Glutamatergic neuron (in vitro differentiated cells): ENCODE results near the gene CRACR2A. TPM values are rescaled to one million over a fixed set of nuclear protein-coding genes. Genes with fewer than 3 reads are reported as not detected.

Experiments used
- DNase-seq: peaks from one replicate; pipeline ENCODE4 v3.0.0; 2022
- H3K27ac Mint-ChIP-seq: one replicate; pipeline ENCODE4 v1.8.0; 2020; ENCODE audit warnings: mild to moderate bottlenecking, mixed read lengths, inconsistent platforms; ENCODE audit not compliant: unreplicated experiment
- H3K27me3 Mint-ChIP-seq: one replicate; pipeline ENCODE4 v1.8.0; 2020; ENCODE audit warnings: mild to moderate bottlenecking, moderate library complexity, mixed read lengths, inconsistent platforms; ENCODE audit not compliant: unreplicated experiment
- H3K36me3 Mint-ChIP-seq: one replicate; pipeline ENCODE4 v1.8.0; 2020; ENCODE audit warnings: mild to moderate bottlenecking, mixed read lengths, inconsistent platforms; ENCODE audit not compliant: unreplicated experiment
- H3K4me1 Mint-ChIP-seq: one replicate; pipeline ENCODE4 v1.8.0; 2020; ENCODE audit warnings: mild to moderate bottlenecking, low read depth, mixed read lengths, inconsistent platforms; ENCODE audit not compliant: unreplicated experiment
- H3K4me3 Mint-ChIP-seq: one replicate; pipeline ENCODE4 v1.8.0; 2020; ENCODE audit warnings: mild to moderate bottlenecking, mixed read lengths, inconsistent platforms; ENCODE audit not compliant: unreplicated experiment
- H3K9me3 Mint-ChIP-seq: one replicate; pipeline ENCODE4 v1.8.0; 2020; ENCODE audit warnings: mild to moderate bottlenecking, moderate library complexity, mixed read lengths, inconsistent platforms; ENCODE audit not compliant: unreplicated experiment
- total RNA-seq: library from RNA; stranded (reverse); fragmentation: NEBNext Ultra II Directional; extraction: Animal tissue kit (Norgen Biotek cat#: 25700); gene quantifications from one replicate; pipeline ENCODE4 v1.2.1, GENCODE V29; 2021; ENCODE audit not compliant: unreplicated experiment
- TF ChIP-seq, protein P1 (sequence below): fragments of 200-600 bp; sonication (generic); IDR thresholded peaks from one replicate; pipeline ENCODE4 v1.5.0; 2021; ENCODE audit not compliant: partially characterized antibody, unreplicated experiment

CRACR2A gene
- total RNA-seq, 1 donor from 2014 or later: 4.5 TPM

DNA sequence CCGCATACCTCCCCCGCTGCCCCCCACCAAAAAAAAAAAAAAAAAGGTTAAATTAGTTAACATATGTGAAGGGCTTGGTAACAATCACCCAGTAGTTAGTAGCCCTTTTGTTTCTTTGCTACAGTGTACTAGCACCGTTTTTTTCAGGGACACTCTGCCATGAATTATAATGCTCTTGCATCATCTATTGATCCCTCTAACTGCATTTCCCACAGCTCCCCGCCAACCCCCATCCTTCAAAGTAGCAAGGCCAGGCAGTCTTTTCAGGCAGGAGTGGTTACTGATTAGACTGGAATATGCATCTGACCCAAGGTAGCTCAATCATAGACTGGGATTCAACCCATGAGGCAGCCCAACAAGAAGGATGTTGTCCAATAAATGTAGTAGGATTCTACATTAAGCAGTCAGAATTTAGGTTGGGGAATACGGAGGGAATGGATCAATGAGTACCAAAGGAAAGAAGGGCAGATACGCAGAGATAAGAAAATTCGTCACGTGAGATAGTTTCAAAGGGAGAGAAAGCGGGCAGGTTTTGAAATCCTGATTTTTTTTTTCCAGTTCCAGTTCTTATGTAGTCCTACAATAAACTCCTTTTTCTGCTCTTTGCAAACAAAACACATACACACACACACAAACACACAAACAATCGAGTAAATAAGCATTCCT is 39.8 kb upstream of the CRACR2A start:
- H3K36me3 Mint-ChIP-seq: peaks cover 7% of the 10 kb centered on the region
- H3K27me3 Mint-ChIP-seq: peaks cover 1% of the 10 kb centered on the region
- peaks cover 17% of the 10 kb centered on the region for H3K4me1 Mint-ChIP-seq
- peak overlapping the region; percentile 8 for H3K4me3 Mint-ChIP-seq
- peak overlapping the region; percentile 77 for H3K27ac Mint-ChIP-seq
- H3K9me3 Mint-ChIP-seq: peaks cover 2% of the 10 kb centered on the region
- no peak for DNase-seq
- TF ChIP-seq, protein P1, sequence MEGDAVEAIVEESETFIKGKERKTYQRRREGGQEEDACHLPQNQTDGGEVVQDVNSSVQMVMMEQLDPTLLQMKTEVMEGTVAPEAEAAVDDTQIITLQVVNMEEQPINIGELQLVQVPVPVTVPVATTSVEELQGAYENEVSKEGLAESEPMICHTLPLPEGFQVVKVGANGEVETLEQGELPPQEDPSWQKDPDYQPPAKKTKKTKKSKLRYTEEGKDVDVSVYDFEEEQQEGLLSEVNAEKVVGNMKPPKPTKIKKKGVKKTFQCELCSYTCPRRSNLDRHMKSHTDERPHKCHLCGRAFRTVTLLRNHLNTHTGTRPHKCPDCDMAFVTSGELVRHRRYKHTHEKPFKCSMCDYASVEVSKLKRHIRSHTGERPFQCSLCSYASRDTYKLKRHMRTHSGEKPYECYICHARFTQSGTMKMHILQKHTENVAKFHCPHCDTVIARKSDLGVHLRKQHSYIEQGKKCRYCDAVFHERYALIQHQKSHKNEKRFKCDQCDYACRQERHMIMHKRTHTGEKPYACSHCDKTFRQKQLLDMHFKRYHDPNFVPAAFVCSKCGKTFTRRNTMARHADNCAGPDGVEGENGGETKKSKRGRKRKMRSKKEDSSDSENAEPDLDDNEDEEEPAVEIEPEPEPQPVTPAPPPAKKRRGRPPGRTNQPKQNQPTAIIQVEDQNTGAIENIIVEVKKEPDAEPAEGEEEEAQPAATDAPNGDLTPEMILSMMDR: no peak

- no peak overlapping the region for H3K27ac Mint-ChIP-seq
Observed at GRCh38 chr12:3791256-3791874, 38.5 kb upstream of the CRACR2A start.

GRCh38 chr12:3790642-3791041 is 37.7 kb upstream of the CRACR2A start:
- DNase-seq: no peak
- peaks cover 10% of the 10 kb centered on the region for H3K4me1 Mint-ChIP-seq
- H3K4me3 Mint-ChIP-seq: no peak overlapping the region
- peaks cover 5% of the 10 kb centered on the region for H3K9me3 Mint-ChIP-seq
- TF ChIP-seq, protein P1: no peak
- H3K27me3 Mint-ChIP-seq: no peaks in the 10 kb centered on the region
- peaks cover 7% of the 10 kb centered on the region for H3K36me3 Mint-ChIP-seq
- no peak overlapping the region for H3K27ac Mint-ChIP-seq

More at GRCh38 chr12:3791256-3791874, 38.5 kb upstream of the CRACR2A start:
- no peak for DNase-seq
- H3K9me3 Mint-ChIP-seq: peaks cover 5% of the 10 kb centered on the region
- H3K36me3 Mint-ChIP-seq: peaks cover 7% of the 10 kb centered on the region
- H3K27me3 Mint-ChIP-seq: no peaks in the 10 kb centered on the region
- H3K4me3 Mint-ChIP-seq: no peak overlapping the region
- peaks cover 12% of the 10 kb centered on the region for H3K4me1 Mint-ChIP-seq
- TF ChIP-seq, protein P1: no peak

GRCh38 chr12:3789838-3790237 is 36.9 kb upstream of the CRACR2A start:
- H3K4me1 Mint-ChIP-seq: peaks cover 10% of the 10 kb centered on the region
- H3K27ac Mint-ChIP-seq: no peak overlapping the region
- H3K9me3 Mint-ChIP-seq: peaks cover 5% of the 10 kb centered on the region
- DNase-seq: no peak
- H3K4me3 Mint-ChIP-seq: no peak overlapping the region
- peaks cover 7% of the 10 kb centered on the region for H3K36me3 Mint-ChIP-seq
- TF ChIP-seq, protein P1: no peak
- no peaks in the 10 kb centered on the region for H3K27me3 Mint-ChIP-seq

- Mint-ChIP-seq H3K36me3 (no peaks in the 10 kb centered on the region), H3K4me3 (no peak overlapping the region)
Observed at GRCh38 chr12:3777206-3777809, 24.4 kb upstream of the CRACR2A start.

More at GRCh38 chr12:3777206-3777809, 24.4 kb upstream of the CRACR2A start:
- H3K4me1 Mint-ChIP-seq: no peaks in the 10 kb centered on the region
- H3K27me3 Mint-ChIP-seq: no peaks in the 10 kb centered on the region
- no peaks in the 10 kb centered on the region for H3K9me3 Mint-ChIP-seq
- TF ChIP-seq, protein P1: peak; percentile 66
- H3K27ac Mint-ChIP-seq: no peak overlapping the region
- no peak for DNase-seq
